HEK293 (cell line): ENCODE measurements around the gene ACP7.
A peak's percentile ranks its signal among the peaks of the same experiment; 100 is the strongest.

ENCODE experiments used
- CTCF ChIA-PET: fragments of 350-600 bp; formaldehyde crosslinking; extraction: SDS; loops from one replicate; lab custom pipeline; 2021; ENCODE audit warnings: antibody characterized with exemption; lab: Yijun Ruan, JAX
- POLR2A ChIA-PET: fragments of 300-600 bp; formaldehyde crosslinking; extraction: SDS; loops from one replicate; lab custom pipeline; 2020; ENCODE audit warnings: antibody characterized with exemption, inconsistent platforms; lab: Yijun Ruan, JAX
- H3K27ac ChIP-seq: fragments of 200-500 bp; sonication (Bioruptor generic); 2 replicates; pipeline ENCODE4 v1.5.1; 2014; ENCODE audit warnings: low read depth, low read length, control low read depth, inconsistent platforms; ENCODE audit errors: extremely low read depth
- H3K36me3 ChIP-seq, 2 experiments: fragments of 200-500 bp in 1 of 2; sonication (Bioruptor generic) in 1 of 2; 1 replicate in 1 of 2; 2 replicates in 1 of 2; pipeline ENCODE4 v1.5.1; 2014 to 2017; ENCODE audit warnings: inconsistent platforms in 2 of 2, low read length in 2 of 2; ENCODE audit not compliant: control insufficient read depth in 2 of 2, insufficient read depth in 1 of 2
- H3K4me1 ChIP-seq: fragments of 200-500 bp; sonication (Bioruptor generic); 2 replicates; pipeline ENCODE4 v1.5.1; 2014; ENCODE audit warnings: mild to moderate bottlenecking, low read length, inconsistent platforms; ENCODE audit not compliant: control insufficient read depth, insufficient read depth
- H3K4me3 ChIP-seq: 2 replicates; pipeline ENCODE4 v1.5.1; 2011; ENCODE audit warnings: low read depth, mild to moderate bottlenecking, control low read depth, low read length, moderate library complexity
- H3K9me3 ChIP-seq: fragments of 200-500 bp; sonication (Bioruptor generic); 2 replicates; pipeline ENCODE4 v1.5.1; 2014; ENCODE audit warnings: low read depth, low read length, inconsistent platforms; ENCODE audit not compliant: control insufficient read depth, insufficient read depth
- AEBP2 ChIP-seq: fragments of 450-650 bp; formaldehyde crosslinking; IDR thresholded peaks from 2 replicates; pipeline ENCODE4 v1.5.1; 2016; ENCODE audit warnings: missing biosample characterization, missing genetic modification characterization, borderline replicate concordance
- BCL11A ChIP-seq: fragments of 450-650 bp; formaldehyde crosslinking; IDR thresholded peaks from 2 replicates; pipeline ENCODE4 v1.5.1; 2016; ENCODE audit warnings: low read depth, missing biosample characterization, missing genetic modification characterization
- EGR2 ChIP-seq: fragments of 450-650 bp; formaldehyde crosslinking; IDR thresholded peaks from 2 replicates; pipeline ENCODE4 v1.5.1; 2016; ENCODE audit warnings: low read depth, missing biosample characterization, missing genetic modification characterization
- GLI2 ChIP-seq: fragments of 450-650 bp; formaldehyde crosslinking; IDR thresholded peaks from 2 replicates; pipeline ENCODE4; 2017; ENCODE audit warnings: missing biosample characterization, missing genetic modification characterization, low read depth, borderline replicate concordance
- HIC1 ChIP-seq: fragments of 450-650 bp; formaldehyde crosslinking; IDR thresholded peaks from 2 replicates; pipeline ENCODE4 v1.5.1; 2016; ENCODE audit warnings: missing biosample characterization, missing genetic modification characterization
- KLF16 ChIP-seq: fragments of 450-650 bp; formaldehyde crosslinking; IDR thresholded peaks from 2 replicates; pipeline ENCODE4 v1.5.1; 2017; ENCODE audit warnings: missing biosample characterization, missing genetic modification characterization
- REST ChIP-seq: fragments of 450-650 bp; formaldehyde crosslinking; IDR thresholded peaks from 2 replicates; pipeline ENCODE4 v1.5.1; 2016; ENCODE audit warnings: missing biosample characterization, missing genetic modification characterization
- SCRT2 ChIP-seq: fragments of 450-650 bp; formaldehyde crosslinking; IDR thresholded peaks from 2 replicates; pipeline ENCODE4 v1.5.1; 2016; ENCODE audit warnings: missing biosample characterization, missing genetic modification characterization
- SP7 ChIP-seq: fragments of 450-650 bp; formaldehyde crosslinking; IDR thresholded peaks from 2 replicates; pipeline ENCODE4 v1.5.1; 2016; ENCODE audit warnings: missing biosample characterization, missing genetic modification characterization
- ZFHX2 ChIP-seq: fragments of 450-650 bp; formaldehyde crosslinking; conservative IDR thresholded peaks from 2 replicates; pipeline ENCODE4 v1.5.1; 2016; ENCODE audit warnings: missing biosample characterization, missing genetic modification characterization
- ZFP41 ChIP-seq: fragments of 450-650 bp; formaldehyde crosslinking; IDR thresholded peaks from 2 replicates; pipeline ENCODE4 v1.5.1; 2016; ENCODE audit warnings: missing biosample characterization, missing genetic modification characterization, borderline replicate concordance
- ZNF10 ChIP-seq: fragments of 450-650 bp; formaldehyde crosslinking; IDR thresholded peaks from 2 replicates; pipeline ENCODE4 v1.5.1; 2017; ENCODE audit warnings: missing biosample characterization, missing genetic modification characterization
- ZNF133 ChIP-seq: fragments of 450-650 bp; formaldehyde crosslinking; IDR thresholded peaks from 2 replicates; pipeline ENCODE4 v1.5.1; 2016; ENCODE audit warnings: missing biosample characterization, missing genetic modification characterization
- ZNF155 ChIP-seq: fragments of 450-650 bp; formaldehyde crosslinking; IDR thresholded peaks from 2 replicates; pipeline ENCODE4 v1.5.1; 2016; ENCODE audit warnings: missing biosample characterization, missing genetic modification characterization
- ZNF19 ChIP-seq: fragments of 450-650 bp; formaldehyde crosslinking; IDR thresholded peaks from 2 replicates; pipeline ENCODE4; 2016; ENCODE audit warnings: missing biosample characterization, missing genetic modification characterization, low read depth
- ZNF211 ChIP-seq: fragments of 450-650 bp; formaldehyde crosslinking; IDR thresholded peaks from 2 replicates; pipeline ENCODE4 v1.5.1; 2016; ENCODE audit warnings: low read depth, missing biosample characterization, missing genetic modification characterization
- ZNF221 ChIP-seq: fragments of 450-650 bp; formaldehyde crosslinking; IDR thresholded peaks from 2 replicates; pipeline ENCODE4 v1.5.1; 2017; ENCODE audit warnings: missing biosample characterization, missing genetic modification characterization, borderline replicate concordance
- ZNF292 ChIP-seq: fragments of 450-650 bp; formaldehyde crosslinking; IDR thresholded peaks from 2 replicates; pipeline ENCODE4 v1.5.1; 2016; ENCODE audit warnings: low read depth, missing biosample characterization, missing genetic modification characterization, borderline replicate concordance
- ZNF335 ChIP-seq: fragments of 450-650 bp; formaldehyde crosslinking; conservative IDR thresholded peaks from 2 replicates; pipeline ENCODE4 v1.5.1; 2016; ENCODE audit warnings: missing biosample characterization, missing genetic modification characterization
- ZNF366 ChIP-seq: fragments of 450-650 bp; formaldehyde crosslinking; conservative IDR thresholded peaks from 2 replicates; pipeline ENCODE4 v1.5.1; 2016; ENCODE audit warnings: missing biosample characterization, missing genetic modification characterization
- ZNF433 ChIP-seq: fragments of 450-650 bp; formaldehyde crosslinking; IDR thresholded peaks from 2 replicates; pipeline ENCODE4 v1.5.1; 2016; ENCODE audit warnings: missing biosample characterization, missing genetic modification characterization, low read depth
- ZNF549 ChIP-seq: fragments of 450-650 bp; IDR thresholded peaks from 2 replicates; pipeline ENCODE4 v1.5.1; 2018; ENCODE audit warnings: missing biosample characterization, missing genetic modification characterization, mild to moderate bottlenecking, inconsistent platforms, moderate library complexity
- TF ChIP-seq, protein P1 (sequence below): fragments of 450-650 bp; formaldehyde crosslinking; IDR thresholded peaks from 2 replicates; pipeline ENCODE4 v1.5.1; 2017; ENCODE audit warnings: missing biosample characterization, missing genetic modification characterization
- TF ChIP-seq, protein P2 (sequence below): fragments of 450-650 bp; formaldehyde crosslinking; IDR thresholded peaks from 2 replicates; pipeline ENCODE4 v1.5.1; 2017; ENCODE audit warnings: missing biosample characterization, missing genetic modification characterization
- TF ChIP-seq, protein P3 (sequence below): fragments of 450-650 bp; formaldehyde crosslinking; IDR thresholded peaks from 2 replicates; pipeline ENCODE4 v1.5.1; 2016; ENCODE audit warnings: missing biosample characterization, missing genetic modification characterization

The ACP7 gene

DNA sequence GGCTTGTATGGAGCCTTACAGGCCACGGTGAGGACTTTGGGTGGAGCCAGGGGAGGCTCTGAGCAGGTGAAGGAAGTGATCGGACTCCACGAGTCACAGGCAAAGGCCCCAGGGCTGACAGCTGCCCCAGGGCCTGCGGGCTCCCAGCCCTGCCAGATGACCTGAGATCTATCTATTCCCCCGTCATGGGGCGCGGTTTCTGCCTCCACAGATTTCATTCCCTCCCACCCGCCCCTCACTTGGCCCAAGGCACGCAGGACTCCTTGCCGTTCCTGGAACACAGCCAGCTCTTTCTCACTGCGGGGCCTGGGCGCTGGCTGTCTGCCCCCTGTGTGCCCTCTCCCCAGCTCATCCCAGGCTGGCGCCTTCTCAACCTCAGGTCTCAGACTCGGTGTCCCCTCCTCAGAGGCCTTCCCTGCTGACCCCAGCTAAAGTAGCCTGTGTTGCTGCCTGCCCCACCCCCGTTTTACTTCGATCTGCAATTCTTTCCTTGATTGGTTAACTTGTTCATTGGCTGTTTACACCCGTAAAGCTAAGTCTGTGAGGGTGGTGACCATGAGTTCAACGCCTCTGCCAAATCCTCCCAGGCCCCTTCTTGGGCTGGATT, 27.5 kb downstream of the ACP7 start (continued):
- TF ChIP-seq, protein P1, sequence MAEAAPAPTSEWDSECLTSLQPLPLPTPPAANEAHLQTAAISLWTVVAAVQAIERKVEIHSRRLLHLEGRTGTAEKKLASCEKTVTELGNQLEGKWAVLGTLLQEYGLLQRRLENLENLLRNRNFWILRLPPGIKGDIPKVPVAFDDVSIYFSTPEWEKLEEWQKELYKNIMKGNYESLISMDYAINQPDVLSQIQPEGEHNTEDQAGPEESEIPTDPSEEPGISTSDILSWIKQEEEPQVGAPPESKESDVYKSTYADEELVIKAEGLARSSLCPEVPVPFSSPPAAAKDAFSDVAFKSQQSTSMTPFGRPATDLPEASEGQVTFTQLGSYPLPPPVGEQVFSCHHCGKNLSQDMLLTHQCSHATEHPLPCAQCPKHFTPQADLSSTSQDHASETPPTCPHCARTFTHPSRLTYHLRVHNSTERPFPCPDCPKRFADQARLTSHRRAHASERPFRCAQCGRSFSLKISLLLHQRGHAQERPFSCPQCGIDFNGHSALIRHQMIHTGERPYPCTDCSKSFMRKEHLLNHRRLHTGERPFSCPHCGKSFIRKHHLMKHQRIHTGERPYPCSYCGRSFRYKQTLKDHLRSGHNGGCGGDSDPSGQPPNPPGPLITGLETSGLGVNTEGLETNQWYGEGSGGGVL (tag by site-specific recombination): 0 out of 2 replicates have a peak, but pooled peaks have one; percentile 37
- TF ChIP-seq ZNF155 (no peak), ZFHX2 (peak; percentile 65; the same call in 1 of the 2 replicates), ZNF335 (tag by site-specific recombination) (peak; percentile 66), ZNF133 (tag by site-specific recombination) (no peak), ZNF10 (tag by site-specific recombination) (peak; percentile 97; the same call in 1 of the 2 replicates), SP7 (no peak), REST (tag by site-specific recombination) (no peak), BCL11A (tag by site-specific recombination) (no peak), ZNF292 (tag by site-specific recombination) (no peak), ZNF19 (tag by site-specific recombination) (no peak), KLF16 (0 out of 2 replicates have a peak, but pooled peaks have one; percentile 1), EGR2 (peak; percentile 27; the same call in 1 of the 2 replicates), ZFP41 (tag by site-specific recombination) (no peak), ZNF211 (tag by site-specific recombination) (no peak), ZNF433 (tag by site-specific recombination) (no peak)

DNA sequence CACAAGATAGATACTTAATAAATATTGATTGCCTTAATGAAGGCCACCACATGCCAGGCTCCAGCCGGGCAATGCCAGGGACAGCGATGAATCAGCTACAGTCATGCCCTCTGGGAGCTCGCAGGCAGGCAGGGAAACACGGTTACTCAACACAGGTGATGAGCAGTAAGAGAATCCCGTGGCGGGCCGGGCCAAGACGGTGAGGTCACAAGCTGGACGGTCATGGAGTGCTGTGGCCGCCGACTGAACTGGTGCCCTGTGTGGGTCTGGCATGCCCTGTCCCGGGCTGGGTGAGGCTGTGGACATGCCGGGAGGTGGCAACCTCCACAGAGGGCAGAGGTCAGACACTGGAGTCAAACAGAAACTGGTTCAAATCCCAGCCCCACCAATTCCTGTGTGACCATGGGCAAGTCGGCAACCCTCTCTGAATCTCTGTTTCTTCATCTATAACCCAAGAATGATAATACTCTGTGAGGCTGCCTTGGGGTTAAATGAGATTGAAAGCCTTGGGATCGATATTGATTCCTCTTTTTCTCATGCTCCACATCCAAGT, 28.2 kb downstream of the ACP7 start:
- Histone ChIP-seq H3K4me3 (no peak overlapping the region), H3K4me1 (peaks cover 7% of the 10 kb centered on the region; the same call in 1 of the 2 replicates), H3K27ac (no peak overlapping the region), H3K36me3 (no peaks in the 10 kb centered on the region; a peak in 1 of 3 replicates), H3K9me3 (no peaks in the 10 kb centered on the region)
- CTCF ChIA-PET: interaction anchor here (0.6 to 6.5 kb wide), 11 partner anchors 9 to 328 kb away, joined by 3 to 86 read pairs (median 20); partner anchors contain the start of gene PAK4
- POLR2A ChIA-PET: no interaction called here
- TF ChIP-seq HIC1 (tag by site-specific recombination) (peak; percentile 69), ZNF549 (tag by site-specific recombination) (no peak), GLI2 (no peak), ZNF221 (no peak), SCRT2 (tag by site-specific recombination) (no peak), AEBP2 (tag by site-specific recombination) (no peak), ZNF366 (tag by site-specific recombination) (no peak)
- TF ChIP-seq, protein P2, sequence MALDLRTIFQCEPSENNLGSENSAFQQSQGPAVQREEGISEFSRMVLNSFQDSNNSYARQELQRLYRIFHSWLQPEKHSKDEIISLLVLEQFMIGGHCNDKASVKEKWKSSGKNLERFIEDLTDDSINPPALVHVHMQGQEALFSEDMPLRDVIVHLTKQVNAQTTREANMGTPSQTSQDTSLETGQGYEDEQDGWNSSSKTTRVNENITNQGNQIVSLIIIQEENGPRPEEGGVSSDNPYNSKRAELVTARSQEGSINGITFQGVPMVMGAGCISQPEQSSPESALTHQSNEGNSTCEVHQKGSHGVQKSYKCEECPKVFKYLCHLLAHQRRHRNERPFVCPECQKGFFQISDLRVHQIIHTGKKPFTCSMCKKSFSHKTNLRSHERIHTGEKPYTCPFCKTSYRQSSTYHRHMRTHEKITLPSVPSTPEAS (tag by site-specific recombination): no peak
- TF ChIP-seq, protein P3, sequence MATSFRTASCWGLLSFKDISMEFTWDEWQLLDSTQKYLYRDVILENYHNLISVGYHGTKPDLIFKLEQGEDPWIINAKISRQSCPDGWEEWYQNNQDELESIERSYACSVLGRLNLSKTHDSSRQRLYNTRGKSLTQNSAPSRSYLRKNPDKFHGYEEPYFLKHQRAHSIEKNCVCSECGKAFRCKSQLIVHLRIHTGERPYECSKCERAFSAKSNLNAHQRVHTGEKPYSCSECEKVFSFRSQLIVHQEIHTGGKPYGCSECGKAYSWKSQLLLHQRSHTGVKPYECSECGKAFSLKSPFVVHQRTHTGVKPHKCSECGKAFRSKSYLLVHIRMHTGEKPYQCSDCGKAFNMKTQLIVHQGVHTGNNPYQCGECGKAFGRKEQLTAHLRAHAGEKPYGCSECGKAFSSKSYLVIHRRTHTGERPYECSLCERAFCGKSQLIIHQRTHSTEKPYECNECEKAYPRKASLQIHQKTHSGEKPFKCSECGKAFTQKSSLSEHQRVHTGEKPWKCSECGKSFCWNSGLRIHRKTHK (tag by site-specific recombination): no peak
